Fibroblast of pulmonary artery (primary cell): Measurements from ENCODE around the gene SNCAIP.

Experiments
- DNase-seq: peaks from one replicate; pipeline ENCODE4 v3.0.0-alpha.2; 2010; ENCODE audit warnings: low read depth
- H3K4me3 ChIP-seq: replicated peaks from 2 replicates; pipeline ENCODE4 v1.5.1; 2011; ENCODE audit warnings: low read depth, mild to moderate bottlenecking, control low read depth, low read length, moderate library complexity
- CTCF ChIP-seq: IDR thresholded peaks from 2 replicates; pipeline ENCODE4 v1.5.1; 2011; ENCODE audit warnings: mild to moderate bottlenecking, control low read depth, low read length, inconsistent platforms; ENCODE audit errors: missing control alignments

SNCAIP gene

GRCh38 chr5:122404653-122405362, 92.8 kb downstream of the SNCAIP start:
- TF ChIP-seq CTCF = no peak
- no peak overlapping the region for H3K4me3 ChIP-seq
- DNase-seq = no peak

- no peak for TF ChIP-seq CTCF
These were observed 93.7 kb downstream of the SNCAIP start for GRCh38 chr5:122405751-122406150.

GRCh38 chr5:122406181-122406580, 94.1 kb downstream of the SNCAIP start:
- no peak overlapping the region for H3K4me3 ChIP-seq
- no peak for DNase-seq
- TF ChIP-seq CTCF = no peak

More at GRCh38 chr5:122405751-122406150, 93.7 kb downstream of the SNCAIP start:
- DNase-seq = no peak
- no peak overlapping the region for H3K4me3 ChIP-seq

- H3K4me3 ChIP-seq = no peak overlapping the region
- TF ChIP-seq CTCF = no peak
- no peak for DNase-seq
These were observed 96.7 kb downstream of the SNCAIP start for GRCh38 chr5:122408592-122409224.

- TF ChIP-seq CTCF = no peak
- no peak for DNase-seq
These were observed 100.9 kb downstream of the SNCAIP start for GRCh38 chr5:122412966-122413365.

GRCh38 chr5:122413722-122414121, 101.7 kb downstream of the SNCAIP start:
- TF ChIP-seq CTCF = no peak
- DNase-seq = no peak
- H3K4me3 ChIP-seq = no peak overlapping the region

More at GRCh38 chr5:122412966-122413365, 100.9 kb downstream of the SNCAIP start:
- H3K4me3 ChIP-seq = no peak overlapping the region
